Liver (tissue), 9 donors: Measurements from ENCODE around the gene NPS. TPM values are rescaled to one million over a fixed set of nuclear protein-coding genes. Genes with fewer than 3 reads are reported as not detected.

Experiments used
- DNase-seq: peaks from one replicate; pipeline ENCODE4 v3.0.0-alpha.2; 2017; ENCODE audit warnings: low spot score
- H3K27ac ChIP-seq, 2 donors: one replicate each; pipeline ENCODE4 v1.7.0; 2013; ENCODE audit warnings: inconsistent platforms in 2 of 2, low read length in 2 of 2, control low read depth in 1 of 2, low read depth in 1 of 2, mild to moderate bottlenecking in 1 of 2
- H3K27me3 ChIP-seq, 4 donors: one replicate each; pipeline versions ENCODE4 v1.6.1 to v1.7.0; 2013; ENCODE audit warnings: low read length in 3 of 4, inconsistent platforms in 1 of 4, mild to moderate bottlenecking in 1 of 4, moderate library complexity in 1 of 4; ENCODE audit not compliant: control insufficient read depth in 4 of 4, insufficient read depth in 4 of 4
- H3K36me3 ChIP-seq, 4 donors: one replicate each; pipeline versions ENCODE4 v1.6.1 to v1.7.0; 2013; ENCODE audit warnings: low read length in 3 of 4, mild to moderate bottlenecking in 3 of 4, low read depth in 1 of 4, moderate library complexity in 1 of 4; ENCODE audit not compliant: control insufficient read depth in 4 of 4, insufficient read depth in 3 of 4
- H3K4me1 ChIP-seq, 4 donors: one replicate each; pipeline versions ENCODE4 v1.6.1 to v1.7.0; 2013; ENCODE audit warnings: low read length in 3 of 4, mild to moderate bottlenecking in 3 of 4, moderate library complexity in 1 of 4; ENCODE audit not compliant: control insufficient read depth in 4 of 4, insufficient read depth in 4 of 4
- H3K4me3 ChIP-seq, 3 donors: one replicate each; pipeline versions ENCODE4 v1.6.1 to v1.7.0; 2013; ENCODE audit warnings: low read length in 3 of 3, control low read depth in 1 of 3, low read depth in 1 of 3, mild to moderate bottlenecking in 1 of 3
- H3K9ac ChIP-seq, 2 donors: one replicate each; pipeline ENCODE4 v1.7.0; 2013; ENCODE audit warnings: low read length in 2 of 2, mild to moderate bottlenecking in 2 of 2, moderate library complexity in 2 of 2, control low read depth in 1 of 2, low read depth in 1 of 2
- H3K9me3 ChIP-seq, 4 donors: one replicate each; pipeline versions ENCODE4 v1.6.1 to v1.7.0; 2013; ENCODE audit warnings: low read length in 3 of 4; ENCODE audit not compliant: control insufficient read depth in 4 of 4
- EGR1 ChIP-seq, 2 donors: IDR thresholded peaks; 2 replicates each; pipeline ENCODE4 v1.6.1; 2016 to 2018; ENCODE audit warnings: antibody characterized with exemption in 2 of 2, low read depth in 2 of 2
- FOXA1 ChIP-seq: IDR thresholded peaks from 2 replicates; pipeline ENCODE4 v1.6.1; 2016; ENCODE audit warnings: antibody characterized with exemption
- GABPA ChIP-seq, 2 donors: IDR thresholded peaks in 1 of 2; conservative IDR thresholded peaks in 1 of 2; 2 replicates each; pipeline ENCODE4 v1.6.1; 2016; ENCODE audit warnings: antibody characterized with exemption in 2 of 2, mild to moderate bottlenecking in 1 of 2, moderate library complexity in 1 of 2
- HNF4A ChIP-seq, 2 donors: conservative IDR thresholded peaks; 2 replicates each; pipeline ENCODE4 v1.6.1; 2016; ENCODE audit warnings: antibody characterized with exemption in 2 of 2, mild to moderate bottlenecking in 2 of 2
- HNF4G ChIP-seq: IDR thresholded peaks from 2 replicates; pipeline ENCODE4 v1.6.1; 2016; ENCODE audit warnings: antibody characterized with exemption
- JUND ChIP-seq, 2 donors: IDR thresholded peaks; 2 replicates each; pipeline ENCODE4 v1.6.1; 2016; ENCODE audit warnings: antibody characterized with exemption in 2 of 2
- NR2F2 ChIP-seq: IDR thresholded peaks from 2 replicates; pipeline ENCODE4 v1.6.1; 2016; ENCODE audit warnings: antibody characterized with exemption
- RAD21 ChIP-seq, 2 donors: IDR thresholded peaks; 2 replicates each; pipeline ENCODE4 v1.6.1; 2016; ENCODE audit warnings: antibody characterized with exemption in 2 of 2, mild to moderate bottlenecking in 2 of 2
- RXRA ChIP-seq, 2 donors: IDR thresholded peaks; 2 replicates each; pipeline ENCODE4 v1.6.1; 2017 to 2018; ENCODE audit warnings: antibody characterized with exemption in 2 of 2, mild to moderate bottlenecking in 1 of 2
- TAF1 ChIP-seq: conservative IDR thresholded peaks from 2 replicates; pipeline ENCODE4 v1.6.1; 2016; ENCODE audit warnings: antibody characterized with exemption, mild to moderate bottlenecking
- YY1 ChIP-seq: IDR thresholded peaks from 2 replicates; pipeline ENCODE4 v1.6.1; 2016; ENCODE audit warnings: antibody characterized with exemption, mild to moderate bottlenecking
- WGBS: extraction: QIAGEN DNeasy Blood & Tissue Kit; methylation state at CpG from one replicate; pipeline ENCODE4 v1.1.7; 2013; 5-methylcytosine and 5-hydroxymethylcytosine counted together
- polyA plus RNA-seq, 2 donors: library from polyadenylated mRNA; stranded (reverse) in 1 of 2; unstranded in 1 of 2; fragments of 200-250 nt in 1 of 2; fragments of >200 nt in 1 of 2; fragmentation: Nextera tagmentation in 1 of 2; extraction: Ambion mirVana in 1 of 2; gene quantifications; one replicate each; pipeline versions ENCODE4 v1.2.1 to v1.2.3, GENCODE V29; 2013 to 2015
- total RNA-seq, 2 donors: library from RNA; depleted of rRNA; stranded (reverse); fragments of >200 nt; gene quantifications; one replicate each; pipeline ENCODE4 v1.2.3, GENCODE V29; 2014
- TF ChIP-seq, protein P1 (sequence below): IDR thresholded peaks from 2 replicates; pipeline ENCODE4 v1.6.1; 2016; ENCODE audit warnings: antibody characterized with exemption
- TF ChIP-seq, protein P2 (sequence below): IDR thresholded peaks from 2 replicates; pipeline ENCODE4 v1.6.1; 2016; ENCODE audit warnings: antibody characterized with exemption
- TF ChIP-seq, protein P3 (sequence below): fragments of 150-350 bp; IDR thresholded peaks from 2 replicates; pipeline ENCODE4 v1.5.1; 2017; ENCODE audit warnings: improper control_type of control experiment, low read depth, low read length; ENCODE audit not compliant: missing input control
- TF ChIP-seq, protein P4 (sequence below): IDR thresholded peaks from 2 replicates; pipeline ENCODE4 v1.6.1; 2016; ENCODE audit warnings: antibody characterized with exemption, mild to moderate bottlenecking
- donor health status: healthy.
- donor health status: healthy.
- donor health status: healthy.
- donor health status: healthy.
- donor health status: healthy.

The NPS gene
- total and polyA plus RNA-seq, 4 donors: not detected

DNA sequence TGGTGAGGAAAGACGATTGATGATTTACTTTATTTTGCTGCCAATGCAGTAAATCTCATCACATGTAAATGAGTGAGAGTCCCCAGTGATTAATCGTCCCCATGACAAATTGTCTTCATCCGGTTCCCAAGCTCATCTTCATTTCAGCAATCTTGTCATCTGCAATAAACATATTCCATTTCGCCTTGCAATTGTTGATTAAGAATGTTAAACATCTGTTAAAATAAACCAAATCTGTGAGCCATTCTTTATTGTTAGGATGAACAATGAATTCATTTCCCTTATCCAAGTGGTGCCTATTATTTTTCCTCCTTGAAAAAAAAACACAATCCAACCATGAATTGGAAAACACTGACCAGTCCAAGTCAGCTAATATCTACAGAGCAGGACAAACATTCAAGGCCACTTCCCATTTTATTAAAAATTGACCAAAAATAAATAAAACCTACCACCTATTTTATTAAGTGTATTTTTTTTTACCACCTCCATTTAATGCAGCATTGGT is 36.5 kb downstream of the NPS start:
- no peak overlapping the region for H3K27ac ChIP-seq
- peaks cover 1 to 9% (median 4%) of the 10 kb centered on the region in 4 donors for H3K9me3 ChIP-seq
- H3K4me1 ChIP-seq: no peaks in the 10 kb centered on the region
- no peak for DNase-seq
- H3K36me3 ChIP-seq: no peaks in the 10 kb centered on the region
- H3K4me3 ChIP-seq: no peak overlapping the region
- no peak overlapping the region for H3K9ac ChIP-seq
- peaks cover 0 to 3% (median 0%) of the 10 kb centered on the region in 4 donors for H3K27me3 ChIP-seq
- no peak for TF ChIP-seq EGR1 (IDR thresholded peaks at IDR 0.05; ENCODE audit: low read depth in 2 of 2)
- TF ChIP-seq, protein P1, sequence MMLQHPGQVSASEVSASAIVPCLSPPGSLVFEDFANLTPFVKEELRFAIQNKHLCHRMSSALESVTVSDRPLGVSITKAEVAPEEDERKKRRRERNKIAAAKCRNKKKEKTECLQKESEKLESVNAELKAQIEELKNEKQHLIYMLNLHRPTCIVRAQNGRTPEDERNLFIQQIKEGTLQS: no peak
- WGBS: 66% methylated on average over 4 of the region's 4 CpGs

DNA sequence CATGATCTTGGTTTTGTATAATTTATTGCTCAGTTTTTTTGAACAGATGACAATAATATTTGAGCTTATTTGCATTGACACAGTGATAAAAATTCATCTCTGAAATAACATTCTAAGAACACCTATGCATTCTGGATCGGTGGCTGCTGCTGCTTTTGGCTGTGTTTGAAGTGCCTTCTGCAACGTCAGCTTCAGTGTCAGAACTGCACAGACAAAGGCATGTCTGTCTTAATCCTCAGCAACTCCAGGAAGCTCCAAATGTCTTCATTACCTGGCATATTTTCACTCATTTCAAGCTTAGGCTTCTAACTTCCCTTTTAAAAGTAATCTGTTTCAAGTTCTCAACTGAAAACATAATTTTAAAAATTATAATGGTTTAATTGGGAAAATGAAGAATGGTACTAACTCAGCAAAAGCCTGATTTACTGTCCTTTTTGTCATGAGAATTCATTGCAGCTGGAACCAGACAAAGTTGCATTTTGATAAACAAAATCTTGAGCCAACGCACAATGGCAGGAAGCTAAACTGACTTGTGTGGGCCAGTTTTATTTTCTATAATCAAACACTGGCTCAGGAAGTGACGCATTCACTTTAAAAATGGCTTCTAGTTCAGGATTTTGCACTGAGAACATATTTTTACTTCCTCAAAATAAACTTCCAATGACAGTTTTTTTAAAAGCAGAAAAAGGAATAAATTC is 38.7 kb downstream of the NPS start:
- Histone ChIP-seq H3K4me3 (no peak overlapping the region), H3K9me3 (peaks cover 1 to 9% (median 4%) of the 10 kb centered on the region in 4 donors), H3K36me3 (no peaks in the 10 kb centered on the region), H3K27ac (no peak overlapping the region), H3K9ac (no peak overlapping the region), H3K4me1 (no peaks in the 10 kb centered on the region), H3K27me3 (peaks cover 0 to 3% (median 0%) of the 10 kb centered on the region in 4 donors)
- TF ChIP-seq TAF1 (no peak), JUND (IDR thresholded peaks at IDR 0.05) (no peak), EGR1 (IDR thresholded peaks at IDR 0.05; ENCODE audit: low read depth in 2 of 2) (no peak), FOXA1 (no peak), GABPA (IDR thresholded peaks at IDR 0.05 in 1 of 2, conservative IDR thresholded peaks at IDR 0.05 in 1 of 2) (no peak), YY1 (no peak), HNF4A (conservative IDR thresholded peaks at IDR 0.05) (no peak), RAD21 (IDR thresholded peaks at IDR 0.05) (no peak), NR2F2 (no peak), RXRA (IDR thresholded peaks at IDR 0.05) (no peak), HNF4G (no peak)
- TF ChIP-seq, protein P2, sequence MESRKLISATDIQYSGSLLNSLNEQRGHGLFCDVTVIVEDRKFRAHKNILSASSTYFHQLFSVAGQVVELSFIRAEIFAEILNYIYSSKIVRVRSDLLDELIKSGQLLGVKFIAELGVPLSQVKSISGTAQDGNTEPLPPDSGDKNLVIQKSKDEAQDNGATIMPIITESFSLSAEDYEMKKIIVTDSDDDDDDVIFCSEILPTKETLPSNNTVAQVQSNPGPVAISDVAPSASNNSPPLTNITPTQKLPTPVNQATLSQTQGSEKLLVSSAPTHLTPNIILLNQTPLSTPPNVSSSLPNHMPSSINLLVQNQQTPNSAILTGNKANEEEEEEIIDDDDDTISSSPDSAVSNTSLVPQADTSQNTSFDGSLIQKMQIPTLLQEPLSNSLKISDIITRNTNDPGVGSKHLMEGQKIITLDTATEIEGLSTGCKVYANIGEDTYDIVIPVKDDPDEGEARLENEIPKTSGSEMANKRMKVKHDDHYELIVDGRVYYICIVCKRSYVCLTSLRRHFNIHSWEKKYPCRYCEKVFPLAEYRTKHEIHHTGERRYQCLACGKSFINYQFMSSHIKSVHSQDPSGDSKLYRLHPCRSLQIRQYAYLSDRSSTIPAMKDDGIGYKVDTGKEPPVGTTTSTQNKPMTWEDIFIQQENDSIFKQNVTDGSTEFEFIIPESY: no peak
- TF ChIP-seq, protein P3, sequence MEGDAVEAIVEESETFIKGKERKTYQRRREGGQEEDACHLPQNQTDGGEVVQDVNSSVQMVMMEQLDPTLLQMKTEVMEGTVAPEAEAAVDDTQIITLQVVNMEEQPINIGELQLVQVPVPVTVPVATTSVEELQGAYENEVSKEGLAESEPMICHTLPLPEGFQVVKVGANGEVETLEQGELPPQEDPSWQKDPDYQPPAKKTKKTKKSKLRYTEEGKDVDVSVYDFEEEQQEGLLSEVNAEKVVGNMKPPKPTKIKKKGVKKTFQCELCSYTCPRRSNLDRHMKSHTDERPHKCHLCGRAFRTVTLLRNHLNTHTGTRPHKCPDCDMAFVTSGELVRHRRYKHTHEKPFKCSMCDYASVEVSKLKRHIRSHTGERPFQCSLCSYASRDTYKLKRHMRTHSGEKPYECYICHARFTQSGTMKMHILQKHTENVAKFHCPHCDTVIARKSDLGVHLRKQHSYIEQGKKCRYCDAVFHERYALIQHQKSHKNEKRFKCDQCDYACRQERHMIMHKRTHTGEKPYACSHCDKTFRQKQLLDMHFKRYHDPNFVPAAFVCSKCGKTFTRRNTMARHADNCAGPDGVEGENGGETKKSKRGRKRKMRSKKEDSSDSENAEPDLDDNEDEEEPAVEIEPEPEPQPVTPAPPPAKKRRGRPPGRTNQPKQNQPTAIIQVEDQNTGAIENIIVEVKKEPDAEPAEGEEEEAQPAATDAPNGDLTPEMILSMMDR: no peak
- TF ChIP-seq, protein P4, sequence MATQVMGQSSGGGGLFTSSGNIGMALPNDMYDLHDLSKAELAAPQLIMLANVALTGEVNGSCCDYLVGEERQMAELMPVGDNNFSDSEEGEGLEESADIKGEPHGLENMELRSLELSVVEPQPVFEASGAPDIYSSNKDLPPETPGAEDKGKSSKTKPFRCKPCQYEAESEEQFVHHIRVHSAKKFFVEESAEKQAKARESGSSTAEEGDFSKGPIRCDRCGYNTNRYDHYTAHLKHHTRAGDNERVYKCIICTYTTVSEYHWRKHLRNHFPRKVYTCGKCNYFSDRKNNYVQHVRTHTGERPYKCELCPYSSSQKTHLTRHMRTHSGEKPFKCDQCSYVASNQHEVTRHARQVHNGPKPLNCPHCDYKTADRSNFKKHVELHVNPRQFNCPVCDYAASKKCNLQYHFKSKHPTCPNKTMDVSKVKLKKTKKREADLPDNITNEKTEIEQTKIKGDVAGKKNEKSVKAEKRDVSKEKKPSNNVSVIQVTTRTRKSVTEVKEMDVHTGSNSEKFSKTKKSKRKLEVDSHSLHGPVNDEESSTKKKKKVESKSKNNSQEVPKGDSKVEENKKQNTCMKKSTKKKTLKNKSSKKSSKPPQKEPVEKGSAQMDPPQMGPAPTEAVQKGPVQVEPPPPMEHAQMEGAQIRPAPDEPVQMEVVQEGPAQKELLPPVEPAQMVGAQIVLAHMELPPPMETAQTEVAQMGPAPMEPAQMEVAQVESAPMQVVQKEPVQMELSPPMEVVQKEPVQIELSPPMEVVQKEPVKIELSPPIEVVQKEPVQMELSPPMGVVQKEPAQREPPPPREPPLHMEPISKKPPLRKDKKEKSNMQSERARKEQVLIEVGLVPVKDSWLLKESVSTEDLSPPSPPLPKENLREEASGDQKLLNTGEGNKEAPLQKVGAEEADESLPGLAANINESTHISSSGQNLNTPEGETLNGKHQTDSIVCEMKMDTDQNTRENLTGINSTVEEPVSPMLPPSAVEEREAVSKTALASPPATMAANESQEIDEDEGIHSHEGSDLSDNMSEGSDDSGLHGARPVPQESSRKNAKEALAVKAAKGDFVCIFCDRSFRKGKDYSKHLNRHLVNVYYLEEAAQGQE: no peak
- TF ChIP-seq, protein P1: no peak
- DNase-seq: no peak
- WGBS: 49% methylated on average over 4 of the region's 4 CpGs
